Astrocyte of the spinal cord (primary cell): Measurements from ENCODE around the gene RAET1E.

Source experiments
- DNase-seq: peaks from one replicate; pipeline ENCODE4 v3.0.0; 2011; ENCODE audit warnings: low read depth, low spot score
- H3K4me3 ChIP-seq: 2 replicates; pipeline ENCODE4 v1.5.1; 2011; ENCODE audit warnings: low read depth, mild to moderate bottlenecking, low read length, moderate library complexity
- CTCF ChIP-seq: IDR thresholded peaks from 2 replicates; pipeline ENCODE4 v1.5.1; 2012; ENCODE audit warnings: low read depth, mild to moderate bottlenecking, low read length, inconsistent platforms
- in situ Hi-C: cut with HindIII; loops from 2 replicates; pipeline ENCODE4 v1.10.0; 2017; ENCODE audit warnings: low sequenced_read_pairs

Gene RAET1E

GRCh38 chr6:149888659-149889058, 9.3 kb downstream of the RAET1E start:
- no peak for DNase-seq
- in situ Hi-C loops: no loop called here
- no peak for TF ChIP-seq CTCF
- H3K4me3 ChIP-seq: no peak overlapping the region

GRCh38 chr6:149888093-149888492, 9.8 kb downstream of the RAET1E start:
- DNase-seq: no peak
- TF ChIP-seq CTCF: no peak

GRCh38 chr6:149887343-149887742, 10.6 kb downstream of the RAET1E start:
- in situ Hi-C loops: no loop called here
- no peak overlapping the region for H3K4me3 ChIP-seq
- DNase-seq: peak; percentile 5
- no peak for TF ChIP-seq CTCF

More at GRCh38 chr6:149888093-149888492, 9.8 kb downstream of the RAET1E start:
- in situ Hi-C loops: no loop called here
- no peak overlapping the region for H3K4me3 ChIP-seq

GRCh38 chr6:149885888-149886287, 12.0 kb downstream of the RAET1E start:
- no peak overlapping the region for H3K4me3 ChIP-seq
- no peak for TF ChIP-seq CTCF
- no peak for DNase-seq
- in situ Hi-C loops: no loop called here

- no peak overlapping the region for H3K4me3 ChIP-seq
Observed at GRCh38 chr6:149884617-149885016, 13.3 kb downstream of the RAET1E start.

GRCh38 chr6:149884215-149884614, 13.7 kb downstream of the RAET1E start:
- no peak for TF ChIP-seq CTCF
- in situ Hi-C loops: no loop called here
- H3K4me3 ChIP-seq: no peak overlapping the region
- DNase-seq: no peak

More at GRCh38 chr6:149884617-149885016, 13.3 kb downstream of the RAET1E start:
- TF ChIP-seq CTCF: no peak
- DNase-seq: no peak
- in situ Hi-C loops: no loop called here

GRCh38 chr6:149881860-149882259, 16.1 kb downstream of the RAET1E start:
- no peak for DNase-seq
- H3K4me3 ChIP-seq: no peak overlapping the region
- TF ChIP-seq CTCF: no peak
- in situ Hi-C loops: no loop called here
